Ovary (tissue), 3 donors: ENCODE measurements around the gene UQCC5.

Source experiments
- CTCF ChIP-seq, 3 donors: fragments of 450-650 bp in 2 of 3; fragments of 200-600 bp in 1 of 3; IDR thresholded peaks; one replicate each; pipeline versions ENCODE4 v1.5.1 to v1.8.0; 2016 to 2022; ENCODE audit warnings: antibody characterized with exemption in 3 of 3, mild to moderate bottlenecking in 1 of 3
- EP300 ChIP-seq: sonication (generic); formaldehyde crosslinking; IDR thresholded peaks from one replicate; pipeline ENCODE4 v1.6.1; 2017; ENCODE audit warnings: antibody characterized with exemption
- POLR2A ChIP-seq: fragments of 450-650 bp; IDR thresholded peaks from one replicate; pipeline ENCODE4 v1.6.1; 2017; ENCODE audit warnings: antibody characterized with exemption, mild to moderate bottlenecking, moderate library complexity
- donor health status: DM: no; HTN: no; CAD: no.

GRCh38 chr3:52529376-52530333 is 6.8 kb upstream of the UQCC5 start:
- TF ChIP-seq CTCF (IDR thresholded peaks at IDR 0.05) (no peak), POLR2A (no peak), EP300 (no peak)
